Gastrocnemius medialis (tissue), 4 donors: Measurements from ENCODE around the gene SND1.

Experiments used
- CTCF ChIP-seq, 5 experiments: fragments of 450-650 bp in 3 of 5; fragments of 200-600 bp in 2 of 5; sonication (generic) in 2 of 5; IDR thresholded peaks in 4 of 5; conservative IDR thresholded peaks in 1 of 5; 1 replicate in 4 of 5; 2 replicates in 1 of 5; pipeline ENCODE4 v1.5.1; 2016 to 2019; ENCODE audit warnings: antibody characterized with exemption in 5 of 5, mild to moderate bottlenecking in 3 of 5, moderate library complexity in 3 of 5
- POLR2A ChIP-seq, 2 donors: fragments of 450-650 bp; IDR thresholded peaks; one replicate each; pipeline ENCODE4 v1.6.1; 2017; ENCODE audit warnings: antibody characterized with exemption in 2 of 2, mild to moderate bottlenecking in 2 of 2, moderate library complexity in 2 of 2

- no peak for TF ChIP-seq POLR2A (IDR thresholded peaks at IDR 0.05)
- no peak for TF ChIP-seq CTCF (IDR thresholded peaks at IDR 0.05 in 4 of 5, conservative IDR thresholded peaks at IDR 0.05 in 1 of 5)
These were observed 99.8 kb downstream of the SND1 start for GRCh38 chr7:127751490-127752448.
